GM21529 (cell line): ENCODE results near the gene KCTD14.
"Not testable (repeated sequence)": the region's sequence is repeated elsewhere in the genome, so short reads cannot be mapped to it uniquely, and the experiment has no call there.

Experiments used
- ATAC-seq: cut with Tn5 transposase; IDR thresholded peaks from one replicate; pipeline ENCODE4 v1.9.1; 2021; ENCODE audit not compliant: unreplicated experiment

Gene KCTD14

GRCh38 chr11:78022397-78023396, at the start of gene KCTD14:
Gene KCTD14 (minus strand): TSS chr11:78023276. CDS start chr11:78023249, 27 bp downstream.
- no peak for ATAC-seq

- ATAC-seq: no peak
Observed at GRCh38 chr11:78072455-78072854, 49.4 kb upstream of the KCTD14 start.

GRCh38 chr11:78071717-78072116, 48.6 kb upstream of the KCTD14 start:
- ATAC-seq: no peak

GRCh38 chr11:78070621-78071020, 47.5 kb upstream of the KCTD14 start:
- no peak for ATAC-seq

DNA sequence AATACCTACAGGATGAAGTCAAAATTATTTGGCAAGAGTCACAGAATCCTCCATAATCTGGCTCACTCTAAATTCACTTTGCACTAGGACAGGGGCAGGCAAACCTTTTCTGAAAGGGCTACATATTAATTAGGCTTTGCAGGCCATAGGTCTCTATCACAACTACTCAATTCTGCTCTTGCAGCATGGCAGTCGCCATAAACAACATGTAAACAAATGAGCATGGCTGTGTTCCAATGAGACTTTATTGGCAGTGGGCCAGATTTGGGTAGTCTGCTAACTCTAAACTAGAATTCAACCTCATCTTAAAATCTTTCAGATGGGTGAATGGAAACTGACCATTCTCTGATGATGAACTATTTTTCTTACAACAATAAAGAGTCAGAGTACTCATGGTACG, 46.4 kb upstream of the KCTD14 start:
- no peak for ATAC-seq

DNA sequence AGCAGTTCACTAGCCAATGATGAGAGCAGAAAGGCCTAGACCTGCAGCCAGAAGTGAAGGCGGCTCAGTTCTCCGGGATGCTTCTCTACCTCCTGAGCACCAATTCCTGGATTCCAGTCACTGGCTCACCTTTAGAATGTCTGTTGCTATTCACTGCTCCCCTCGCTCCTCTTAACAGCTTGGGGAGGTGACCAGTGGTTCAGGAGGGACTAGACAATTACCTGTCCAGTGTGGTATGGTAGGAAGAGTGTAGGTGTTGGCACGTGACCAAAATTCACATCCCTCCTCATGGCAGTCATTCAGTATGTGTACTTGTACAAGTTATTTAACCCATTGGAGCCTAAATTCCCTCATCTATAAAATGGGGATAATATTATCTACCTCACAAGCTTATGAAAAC, 44.6 kb upstream of the KCTD14 start:
- ATAC-seq: no peak

GRCh38 chr11:78066471-78066870, 43.4 kb upstream of the KCTD14 start:
- ATAC-seq: no peak

DNA sequence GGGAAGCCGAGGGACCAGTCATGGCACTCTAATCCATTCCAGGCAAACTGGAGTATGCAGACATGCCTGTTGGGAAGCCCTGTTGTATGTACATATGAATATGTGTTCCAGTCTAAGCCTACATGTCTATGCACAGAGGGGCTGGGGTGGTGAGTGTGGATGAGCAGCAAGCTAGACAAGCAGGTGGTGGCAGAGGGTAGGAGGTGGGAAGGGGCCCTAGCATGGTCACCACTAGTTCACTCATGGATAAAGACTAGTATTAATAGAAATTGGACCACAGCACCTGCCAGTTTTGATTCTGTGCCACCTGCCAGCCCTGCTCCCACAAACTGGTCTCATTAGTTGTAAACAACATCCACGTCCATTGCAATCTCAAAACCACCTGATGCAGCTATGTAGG, 42.1 kb upstream of the KCTD14 start:
- no peak for ATAC-seq

DNA sequence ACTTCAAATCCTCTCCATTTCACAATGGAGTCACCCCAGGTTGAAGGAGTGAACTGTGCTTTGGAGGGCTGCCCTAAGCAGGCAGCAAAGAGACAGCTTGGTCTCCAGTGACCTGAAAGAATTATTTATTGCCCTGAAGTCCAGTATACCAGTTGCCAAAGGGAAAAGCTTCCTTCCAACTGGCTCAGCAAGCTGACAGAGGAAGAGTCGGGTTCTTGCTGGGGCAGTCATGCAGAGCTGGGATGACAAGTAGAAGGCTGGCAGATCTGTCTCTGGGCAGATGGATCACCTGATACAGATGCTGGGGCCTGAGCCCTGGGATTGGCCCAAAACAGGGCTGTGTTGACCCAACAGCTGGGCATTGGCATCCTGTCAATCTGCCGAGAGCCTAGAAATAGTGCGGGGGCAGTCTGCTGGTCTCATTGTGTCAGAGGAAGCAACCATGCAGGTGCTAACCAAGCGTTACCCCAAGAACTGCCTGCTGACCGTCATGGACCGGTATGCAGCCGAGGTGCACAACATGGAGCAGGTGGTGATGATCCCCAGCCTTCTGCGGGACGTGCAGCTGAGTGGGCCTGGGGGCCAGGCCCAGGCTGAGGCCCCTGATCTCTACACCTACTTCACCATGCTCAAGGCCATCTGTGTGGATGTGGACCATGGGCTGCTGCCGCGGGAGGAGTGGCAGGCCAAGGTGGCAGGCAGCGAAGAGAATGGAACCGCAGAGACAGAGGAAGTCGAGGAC, 40.5 kb upstream of the KCTD14 start, which contains the start of gene THRSP:
TSS of gene THRSP (plus strand) at position 422 of the 742 bp plus-strand sequence. CDS start at position 443, 21 bp downstream.
- ATAC-seq: no peak

DNA sequence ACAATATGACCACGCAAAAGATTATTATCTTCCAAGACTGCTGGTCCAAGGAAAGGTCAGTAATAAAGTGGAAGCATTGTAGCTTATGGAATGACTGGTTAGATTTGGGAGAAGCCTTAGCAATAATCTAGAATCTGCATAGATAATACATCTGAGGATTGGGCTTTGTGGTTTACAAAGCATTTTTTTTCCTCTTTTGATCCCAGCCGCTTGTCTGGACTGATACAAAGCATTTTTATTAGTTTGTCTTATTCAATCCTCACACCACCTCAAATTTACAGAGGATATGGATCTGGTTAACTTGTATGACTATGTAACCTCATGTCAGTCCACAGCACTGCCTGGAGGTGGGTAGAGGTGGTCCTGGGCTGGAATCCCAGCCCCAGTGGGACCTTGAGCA, 39.6 kb upstream of the KCTD14 start:
- ATAC-seq: no peak

- no peak for ATAC-seq
Observed at GRCh38 chr11:78061921-78062311, 38.8 kb upstream of the KCTD14 start.

DNA sequence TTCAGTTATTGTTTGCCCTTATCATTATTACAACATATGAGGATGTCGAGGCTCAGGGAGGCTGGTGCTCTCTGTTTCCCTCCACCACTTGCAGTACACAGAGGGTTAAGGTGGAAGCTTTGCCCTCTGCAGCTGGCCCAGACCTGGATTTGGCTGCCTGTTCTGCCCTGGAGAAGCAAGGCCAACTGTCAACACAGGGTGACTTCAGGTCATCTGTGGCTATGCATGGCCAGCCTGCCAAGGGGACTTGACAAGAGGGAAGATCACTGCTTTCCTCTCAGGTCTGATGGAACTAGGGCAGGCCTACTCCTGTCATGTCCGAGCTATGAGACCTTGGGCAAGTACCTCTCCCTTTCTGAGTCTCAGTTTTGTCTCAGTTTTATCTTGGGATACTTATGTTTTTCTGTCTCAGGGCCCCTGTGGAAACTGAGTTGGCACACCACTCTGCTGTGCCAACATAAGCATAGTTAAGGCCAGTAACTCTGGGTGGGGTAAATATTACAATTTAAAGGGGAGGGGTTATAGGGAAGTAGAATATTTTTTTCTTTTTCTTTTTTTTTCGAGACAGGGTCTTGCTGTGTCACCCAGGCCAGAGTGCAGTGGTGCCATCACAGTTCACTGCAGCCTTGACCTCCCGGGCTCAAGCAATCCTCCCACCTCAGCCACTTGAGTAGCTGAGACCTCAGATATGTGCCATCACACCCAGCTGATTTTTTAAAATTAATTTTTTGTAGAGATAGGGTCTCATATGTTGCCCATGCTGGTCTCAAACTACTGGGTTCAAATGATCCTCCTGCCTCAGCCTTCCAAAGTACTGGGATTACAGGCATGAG, 38.2 kb upstream of the KCTD14 start:
- no peak for ATAC-seq

GRCh38 chr11:78060533-78060932, 37.5 kb upstream of the KCTD14 start:
- ATAC-seq: no peak

DNA sequence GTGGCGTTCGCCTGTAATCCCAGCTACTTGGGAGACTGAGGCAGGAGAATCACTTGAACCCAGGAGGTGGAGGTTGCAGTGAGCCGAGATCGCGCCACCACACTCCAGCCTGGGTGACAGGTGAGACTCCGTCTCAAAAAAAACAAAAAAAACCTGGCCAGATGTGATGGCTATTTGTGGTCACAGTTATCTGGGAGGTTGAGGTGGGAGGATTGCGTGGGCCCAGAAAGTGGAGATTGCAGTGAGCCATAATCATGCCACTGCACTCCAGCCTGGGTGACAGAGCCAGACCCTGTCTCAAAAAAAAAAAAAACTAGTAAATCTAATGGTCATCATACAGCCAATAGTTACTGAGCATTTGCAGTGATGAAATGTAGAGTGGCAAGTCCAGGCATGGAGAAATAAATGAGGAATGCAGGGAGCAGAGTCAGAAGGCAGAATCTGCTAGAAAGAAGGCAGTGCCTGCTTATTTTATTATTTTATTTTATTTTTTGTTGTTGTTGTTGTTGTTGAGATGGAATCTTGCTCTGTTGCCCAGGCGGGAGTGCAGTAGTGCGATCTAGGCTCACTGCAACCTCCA, 36.8 kb upstream of the KCTD14 start:
- not testable (repeated sequence) for ATAC-seq

DNA sequence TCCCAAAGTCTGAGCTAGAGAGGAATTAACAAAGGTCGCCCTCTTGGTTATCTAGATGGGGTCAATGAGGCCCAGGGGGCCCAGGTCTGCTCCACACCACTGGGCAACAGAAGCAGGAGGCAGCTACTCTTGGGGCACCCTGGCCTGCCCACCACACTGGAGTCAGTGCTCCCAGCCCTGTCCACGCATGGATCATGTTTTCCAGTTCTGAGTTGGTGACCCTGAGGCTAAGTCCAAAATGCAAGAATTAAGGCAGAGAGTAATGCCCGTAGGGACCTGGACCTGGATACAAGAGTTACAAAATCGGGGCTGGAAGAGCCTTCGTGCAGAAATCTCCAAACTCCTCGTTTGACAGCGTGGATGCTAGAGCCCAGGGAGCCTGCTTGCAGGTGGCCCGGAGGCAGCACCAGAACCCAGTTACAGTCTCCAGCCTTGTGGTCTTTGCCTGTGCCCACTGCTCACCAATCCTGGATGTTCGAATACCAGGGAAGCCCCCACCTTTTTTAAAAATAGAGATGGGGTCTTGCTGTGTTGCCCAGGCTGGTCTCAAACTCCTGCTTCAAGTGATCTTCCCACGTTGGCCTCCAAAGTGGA, 34.5 kb upstream of the KCTD14 start:
- ATAC-seq: no peak

DNA sequence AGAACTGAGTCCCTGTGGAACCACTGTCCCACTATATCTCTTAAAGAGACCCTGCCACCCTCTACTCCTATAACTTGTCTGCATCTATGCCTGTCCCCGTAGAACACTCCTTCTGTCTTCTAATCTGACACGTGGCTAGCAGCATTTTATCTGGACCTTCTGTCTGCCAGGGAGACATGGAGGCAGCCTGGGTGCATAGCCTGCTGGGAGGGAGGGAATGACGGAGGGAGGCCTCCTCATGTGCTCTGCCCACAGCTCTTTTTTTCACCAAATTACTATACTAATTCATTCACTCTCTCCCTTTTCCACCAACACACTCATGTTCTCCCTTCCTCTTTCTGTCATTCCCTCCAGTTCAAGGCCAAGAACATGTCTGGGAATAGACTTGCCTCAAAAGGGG, 33.0 kb upstream of the KCTD14 start:
- no peak for ATAC-seq

- ATAC-seq: no peak
Observed at GRCh38 chr11:78054971-78055370, 31.9 kb upstream of the KCTD14 start.

DNA sequence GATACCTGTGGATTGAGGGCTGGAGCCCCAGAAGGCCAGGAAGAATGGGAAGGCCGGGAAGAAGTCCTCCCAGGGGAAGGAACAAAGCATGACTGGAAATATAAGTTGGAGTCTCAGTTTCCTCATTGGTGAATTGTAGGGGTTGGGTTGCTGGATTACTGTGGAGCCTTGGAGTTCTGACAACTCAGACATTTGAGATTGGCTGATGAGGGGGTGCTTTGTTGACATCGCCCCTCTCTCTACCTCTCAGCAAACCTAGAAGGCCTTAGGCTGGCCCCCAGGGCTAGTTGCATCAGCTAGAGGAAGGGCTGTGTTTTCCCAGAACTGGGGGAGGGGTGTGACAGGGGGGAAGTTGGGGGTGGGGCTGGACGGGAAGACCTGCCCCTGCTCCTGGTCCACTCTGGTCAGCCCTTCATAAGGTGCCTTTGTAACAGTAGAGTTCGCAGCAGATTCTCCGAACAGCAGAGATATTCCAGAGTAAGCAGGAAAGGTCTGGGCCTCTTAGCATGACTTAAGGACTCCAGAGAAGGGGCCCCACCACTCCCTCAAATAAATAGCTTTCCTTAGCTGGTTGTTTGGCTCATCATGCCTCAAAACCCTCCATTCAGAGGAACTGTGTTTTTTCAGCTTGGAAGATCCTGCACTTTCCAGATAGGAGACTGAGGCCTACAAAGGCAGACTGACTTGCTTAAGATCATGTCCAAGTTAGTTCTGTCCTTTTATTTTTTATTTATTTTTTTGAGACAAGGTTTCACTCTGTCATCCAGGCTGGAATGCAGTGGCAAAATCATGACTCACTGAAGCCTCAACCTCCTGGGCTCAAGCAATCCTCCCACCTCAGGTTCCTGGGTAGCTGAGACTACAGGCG, 28.1 kb upstream of the KCTD14 start:
- no peak for ATAC-seq

GRCh38 chr11:78049348-78049747, 26.3 kb upstream of the KCTD14 start:
- no peak for ATAC-seq
